PC-9 (cell line): Measurements from ENCODE around the gene DLGAP1.

Experiments used
- CTCF ChIP-seq: fragments of 200-600 bp; sonication (generic); conservative IDR thresholded peaks from 2 replicates; pipeline ENCODE4 v1.6.1; 2017; ENCODE audit warnings: mixed run types, antibody characterized with exemption, mild to moderate bottlenecking, moderate library complexity
- EZH2 ChIP-seq: fragments of 200-600 bp; sonication (generic); IDR thresholded peaks from 2 replicates; pipeline ENCODE4 v1.8.0; 2017; ENCODE audit warnings: antibody characterized with exemption, low read depth

GRCh38 chr18:3982541-3982940 is 472.6 kb downstream of the DLGAP1 start:
- TF ChIP-seq CTCF = no peak
- TF ChIP-seq EZH2 = no peak
